ENCODE measurements around the gene KIFC3.
"Not testable (repeated sequence)": the region's sequence is repeated elsewhere in the genome, so short reads cannot be mapped to it uniquely, and the experiment has no call there.

The KIFC3 gene

GRCh38 chr16:57826052-57826451, 23.8 kb upstream of the KIFC3 start:
- in situ Hi-C loops (cut with MboI; ENCODE audit: low sequenced_read_pairs) = no loop called here

GRCh38 chr16:57825298-57826044, 23.2 kb upstream of the KIFC3 start:
- in situ Hi-C loops (cut with MboI; ENCODE audit: low sequenced_read_pairs) = no loop called here

GRCh38 chr16:57824888-57825287, 22.6 kb upstream of the KIFC3 start:
- in situ Hi-C loops (cut with MboI; ENCODE audit: low sequenced_read_pairs) = no loop called here

- in situ Hi-C loops (cut with MboI; ENCODE audit: low sequenced_read_pairs) = no loop called here
Observed at GRCh38 chr16:57823836-57824235, 21.5 kb upstream of the KIFC3 start.

GRCh38 chr16:57822856-57823255, 20.6 kb upstream of the KIFC3 start:
- in situ Hi-C loops (cut with MboI; ENCODE audit: low sequenced_read_pairs) = no loop called here

- in situ Hi-C loops (cut with MboI; ENCODE audit: low sequenced_read_pairs) = no loop called here
Observed at GRCh38 chr16:57822018-57822553, 19.8 kb upstream of the KIFC3 start.

GRCh38 chr16:57821149-57821971, 19.1 kb upstream of the KIFC3 start:
- in situ Hi-C loops (cut with MboI; ENCODE audit: low sequenced_read_pairs) = no loop called here

- in situ Hi-C loops (cut with MboI; ENCODE audit: low sequenced_read_pairs) = no loop called here
Observed at GRCh38 chr16:57818377-57819064, 16.2 kb upstream of the KIFC3 start.

- in situ Hi-C loops (cut with MboI; ENCODE audit: low sequenced_read_pairs) = no loop called here
Observed at GRCh38 chr16:57817680-57818079, 15.4 kb upstream of the KIFC3 start.

- in situ Hi-C loops (cut with MboI; ENCODE audit: low sequenced_read_pairs) = no loop called here
Observed at GRCh38 chr16:57815987-57816745, 13.9 kb upstream of the KIFC3 start.

- in situ Hi-C loops (cut with MboI; ENCODE audit: low sequenced_read_pairs) = no loop called here
Observed at GRCh38 chr16:57814896-57815295, 12.6 kb upstream of the KIFC3 start.

- in situ Hi-C loops (cut with MboI; ENCODE audit: low sequenced_read_pairs) = no loop called here
Observed at GRCh38 chr16:57813466-57813865, 11.2 kb upstream of the KIFC3 start.

- in situ Hi-C loops (cut with MboI; ENCODE audit: low sequenced_read_pairs) = not testable (repeated sequence)
Observed at GRCh38 chr16:57811340-57811739, 9.0 kb upstream of the KIFC3 start.

- in situ Hi-C loops (cut with MboI; ENCODE audit: low sequenced_read_pairs) = no loop called here
Observed at GRCh38 chr16:57810197-57811031, 8.1 kb upstream of the KIFC3 start.

GRCh38 chr16:57809276-57810196, 7.2 kb upstream of the KIFC3 start:
- in situ Hi-C loops (cut with MboI; ENCODE audit: low sequenced_read_pairs) = no loop called here

GRCh38 chr16:57808589-57809228, 6.4 kb upstream of the KIFC3 start:
- in situ Hi-C loops (cut with MboI; ENCODE audit: low sequenced_read_pairs) = no loop called here

GRCh38 chr16:57807968-57808528, 5.8 kb upstream of the KIFC3 start:
- in situ Hi-C loops (cut with MboI; ENCODE audit: low sequenced_read_pairs) = no loop called here
